K562 (cell line): ENCODE measurements around the gene GNPTAB. TPM values are rescaled to one million over a fixed set of nuclear protein-coding genes. Genes with fewer than 3 reads are reported as not detected.

ENCODE experiments used
- CC2D1A ChIP-seq: fragments of 450-650 bp; IDR thresholded peaks from 2 replicates; pipeline ENCODE4 v1.6.1; 2017; ENCODE audit warnings: mild to moderate bottlenecking
- CCNT2 ChIP-seq: IDR thresholded peaks from 2 replicates; pipeline ENCODE4 v1.6.1; 2011; ENCODE audit warnings: borderline replicate concordance, low read depth, mild to moderate bottlenecking, moderate library complexity, mixed read lengths, low read length; ENCODE audit not compliant: insufficient read length; ENCODE audit errors: extremely low read depth
- DACH1 ChIP-seq: fragments of 450-650 bp; IDR thresholded peaks from 2 replicates; pipeline ENCODE4 v1.6.1; 2018; ENCODE audit not compliant: partially characterized antibody
- DNMT1 ChIP-seq: fragments of 450-650 bp; IDR thresholded peaks from 2 replicates; pipeline ENCODE4 v1.6.1; 2016; ENCODE audit warnings: antibody characterized with exemption, mild to moderate bottlenecking
- E2F3 ChIP-seq: fragments of 250-450 bp; sonication (Bioruptor Pico); IDR thresholded peaks from 2 replicates; pipeline ENCODE4 v1.4.0; 2020; ENCODE audit warnings: mild to moderate bottlenecking
- ELK1 ChIP-seq: sonication (generic); formaldehyde crosslinking; IDR thresholded peaks from 2 replicates; pipeline ENCODE4 v1.8.1; 2022; ENCODE audit warnings: missing genetic modification reagents
- EZH2 ChIP-seq: IDR thresholded peaks from 2 replicates; pipeline ENCODE4 v1.6.1; 2012; ENCODE audit warnings: low read depth, mild to moderate bottlenecking, inconsistent platforms, low read length, borderline replicate concordance
- FOXJ2 ChIP-seq: fragments of 200-800 bp; sonication (Bioruptor generic); IDR thresholded peaks from 2 replicates; pipeline ENCODE4 v1.6.1; 2016; ENCODE audit warnings: missing genetic modification characterization, missing compliant biosample characterization
- HCFC1 ChIP-seq: IDR thresholded peaks from 2 replicates; pipeline ENCODE4 v1.6.1; 2012; ENCODE audit warnings: low read depth, low read length, improper control_type of control experiment
- HDGF ChIP-seq: fragments of 450-650 bp; IDR thresholded peaks from 2 replicates; pipeline ENCODE4 v1.6.1; 2016
- ILK ChIP-seq: fragments of 450-650 bp; IDR thresholded peaks from 2 replicates; pipeline ENCODE4 v1.6.1; 2016; ENCODE audit warnings: missing genetic modification characterization, low read depth, mild to moderate bottlenecking, missing compliant biosample characterization, moderate library complexity, borderline replicate concordance
- KLF16 ChIP-seq: IDR thresholded peaks from 2 replicates; pipeline ENCODE4 v1.6.1; 2016; ENCODE audit warnings: antibody characterized with exemption
- MAX ChIP-seq: sonication (generic); formaldehyde crosslinking; IDR thresholded peaks from 2 replicates; pipeline ENCODE4 v1.9.0; 2022; ENCODE audit warnings: mild to moderate bottlenecking, missing genetic modification reagents
- NCOA1 ChIP-seq: fragments of 450-650 bp; IDR thresholded peaks from 2 replicates; pipeline ENCODE4 v1.6.1; 2016; ENCODE audit warnings: low read depth
- NELFE ChIP-seq: IDR thresholded peaks from 2 replicates; pipeline ENCODE4 v1.6.1; 2011; ENCODE audit warnings: mild to moderate bottlenecking; ENCODE audit not compliant: insufficient read depth, insufficient read length
- NEUROD1 ChIP-seq: fragments of 150-350 bp; IDR thresholded peaks from 2 replicates; pipeline ENCODE4 v1.6.1; 2014; ENCODE audit warnings: borderline replicate concordance, low read length, low read depth; ENCODE audit not compliant: partially characterized antibody
- NFIC ChIP-seq: fragments of 450-650 bp; IDR thresholded peaks from 2 replicates; pipeline ENCODE4 v1.6.1; 2017; ENCODE audit warnings: mild to moderate bottlenecking, inconsistent platforms
- PBX2 ChIP-seq, 2 experiments: IDR thresholded peaks in 1 of 2; conservative IDR thresholded peaks in 1 of 2; 2 replicates each; pipeline ENCODE4 v1.6.1; 2016; ENCODE audit warnings: low read depth in 2 of 2, mild to moderate bottlenecking in 1 of 2, missing compliant biosample characterization in 1 of 2, missing genetic modification characterization in 1 of 2, moderate library complexity in 1 of 2
- POLR2AphosphoS5 ChIP-seq: IDR thresholded peaks from 2 replicates; pipeline ENCODE4 v1.6.1; 2011; ENCODE audit warnings: mild to moderate bottlenecking, low read depth, low read length, moderate library complexity; ENCODE audit not compliant: control insufficient read depth, insufficient read depth
- SAFB ChIP-seq: fragments of 200-400 bp; formaldehyde crosslinking; IDR thresholded peaks from 2 replicates; pipeline ENCODE4 v1.6.1; 2017; ENCODE audit warnings: low read depth, low read length, borderline replicate concordance
- SAFB2 ChIP-seq: fragments of 200-400 bp; formaldehyde crosslinking; IDR thresholded peaks from 2 replicates; pipeline ENCODE4 v1.6.1; 2018; ENCODE audit warnings: borderline replicate concordance, low read length, low read depth, moderate library complexity; ENCODE audit not compliant: severe bottlenecking
- SMC3 ChIP-seq: conservative IDR thresholded peaks from 2 replicates; pipeline ENCODE4 v1.6.1; 2011; ENCODE audit warnings: low read depth, low read length, improper control_type of control experiment; ENCODE audit not compliant: insufficient read depth
- ZBTB8A ChIP-seq: fragments of 450-650 bp; IDR thresholded peaks from 2 replicates; pipeline ENCODE4 v1.6.1; 2018; ENCODE audit warnings: mild to moderate bottlenecking, moderate library complexity; ENCODE audit not compliant: partially characterized antibody
- ZNF232 ChIP-seq: sonication (generic); formaldehyde crosslinking; IDR thresholded peaks from 2 replicates; pipeline ENCODE4 v1.8.0; 2022; ENCODE audit warnings: mild to moderate bottlenecking, missing genetic modification reagents
- ZNF347 ChIP-seq: fragments of 450-650 bp; formaldehyde crosslinking; IDR thresholded peaks from 2 replicates; pipeline ENCODE4 v1.4.0; 2020; ENCODE audit warnings: low read depth, mild to moderate bottlenecking, moderate library complexity
- polyA plus RNA-seq, 8 experiments: library from polyadenylated mRNA; depleted of rRNA in 4 of 8; stranded (reverse) in 5 of 8; unstranded in 3 of 8; fragments of >200 nt; fragmentation: Nextera tagmentation in 2 of 8; fragmentation: Illumina TruSeq in 1 of 8; extraction: Ambion mirVana in 2 of 8; extraction: Trizol in 1 of 8; gene quantifications; 2 replicates each; pipeline versions ENCODE4 v1.2.1 to v1.2.3, GENCODE V29; 2011 to 2014; ENCODE audit warnings: inconsistent platforms in 1 of 8, missing spikeins in 1 of 8
- total RNA-seq, 7 experiments: library from RNA; depleted of rRNA in 6 of 7; stranded (reverse); fragments of >200 nt in 6 of 7; fragmentation: Illumina TruSeq in 2 of 7; extraction: Trizol in 2 of 7; gene quantifications; 2 replicates each; pipeline versions ENCODE4 v1.2.1 to v1.2.3, GENCODE V29; 2011 to 2021; ENCODE audit warnings: low replicate concordance in 1 of 7

The GNPTAB gene
- total and polyA plus RNA-seq, 9 of the 15 experiments (the other 6 are each of a cell fraction or from before 2014, with no cell fraction given): 5.9 to 23.2 (median 19.3) TPM

- TF ChIP-seq PBX2 (CRISPR knock-in tag; IDR thresholded peaks at IDR 0.05; ENCODE audit: low read depth) (no peak; the same call in 1 of the 2 replicates), PBX2 (tag; conservative IDR thresholded peaks at IDR 0.05; ENCODE audit: low read depth) (peak; percentile 95), ZBTB8A (no peak), KLF16 (peak; percentile 83), ZNF347 (CRISPR knock-in tag) (no peak), E2F3 (CRISPR knock-in tag) (no peak), SMC3 (no peak), DACH1 (peak; percentile 77), EZH2 (no peak), SAFB (no peak), ZNF232 (CRISPR knock-in tag) (no peak), ILK (tag) (no peak), NEUROD1 (peak; percentile 35), DNMT1 (no peak), SAFB2 (no peak), NCOA1 (peak; percentile 29; the same call in 1 of the 2 replicates), NFIC (peak; percentile 77), POLR2AphosphoS5 (peak; percentile 92), HDGF (no peak), HCFC1 (no peak), ELK1 (CRISPR knock-in tag) (no peak), CC2D1A (peak; percentile 76; the same call in 1 of the 2 replicates), CCNT2 (no peak), MAX (CRISPR knock-in tag) (peak; percentile 59; the same call in 1 of the 2 replicates), NELFE (no peak), FOXJ2 (tag) (no peak)
These were observed 134.2 kb downstream of the GNPTAB start (continued) for GRCh38 chr12:101696251-101697196.
